ENCODE data around the gene PSENEN. TPM values are rescaled to one million over a fixed set of nuclear protein-coding genes. Genes with fewer than 3 reads are reported as not detected.

Gene PSENEN
- total and polyA plus RNA-seq, 2 of the 8 experiments (the other 6 are each of a cell fraction or from before 2014, with no cell fraction given): 66.7 to 75.3 TPM

DNA sequence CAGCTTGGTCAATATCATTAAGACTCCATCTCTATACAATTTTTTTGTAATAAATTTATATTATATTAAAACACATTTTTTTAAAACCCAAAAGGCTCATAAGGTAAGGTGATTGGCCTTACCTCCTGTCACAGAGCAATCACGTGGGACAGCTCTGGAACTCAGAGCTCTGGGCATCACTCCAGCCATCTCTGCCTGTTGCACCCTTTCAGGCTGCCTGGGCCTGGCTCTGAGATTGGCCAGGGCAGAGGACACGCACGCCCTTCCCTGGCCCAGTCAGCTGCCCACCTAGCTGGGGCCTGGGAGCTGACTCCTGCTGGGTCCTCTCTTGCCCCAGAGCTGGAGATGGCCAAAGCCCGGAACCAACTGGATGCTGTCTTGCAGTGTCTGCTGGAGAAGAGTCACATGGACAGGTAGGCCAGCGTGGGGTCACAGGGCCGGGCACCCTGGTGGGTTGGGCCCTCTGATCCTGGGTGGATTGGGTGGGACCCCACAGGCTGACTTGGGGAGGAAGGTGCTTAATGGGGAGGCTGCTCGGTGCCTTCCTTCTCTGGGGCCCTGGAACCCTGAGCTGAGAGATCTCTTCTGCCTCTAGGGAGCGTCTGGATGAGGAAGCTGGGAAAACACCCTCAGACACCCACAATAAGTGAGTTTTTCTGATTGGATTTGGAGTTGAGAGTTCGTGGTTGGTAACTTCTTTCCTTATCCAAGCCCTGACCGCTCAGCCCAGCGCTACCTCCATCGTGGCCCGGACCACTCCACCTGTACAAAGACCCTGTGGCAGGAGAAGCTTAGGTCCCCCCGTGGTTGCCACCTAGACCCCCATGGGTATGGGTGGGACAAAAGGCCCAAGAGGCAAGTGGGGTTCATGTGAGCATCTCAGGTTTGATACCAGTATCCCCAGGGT lies 6.6 kb downstream of the PSENEN start:
- Histone ChIP-seq H2BK120ac (replicated peaks; ENCODE audit: low read depth, low read length) (no peak overlapping the region), H3K79me1 (ENCODE audit: low read depth, low read length) (no peaks in the 10 kb centered on the region), H2BK20ac (ENCODE audit: low read length) (no peak overlapping the region), H2AFZ (ENCODE audit: low read length) (no peak overlapping the region), H3K27ac (ENCODE audit: low read depth, low read length) (no peak overlapping the region), H4K20me1 (replicated peaks in 1 of 2; ENCODE audit: control insufficient read depth in 1 of 2, insufficient read depth in 2 of 2, low read length in 2 of 2) (no peaks in the 10 kb centered on the region), H3K23me2 (ENCODE audit: low read depth, low read length) (peaks cover 16% of the 10 kb centered on the region), H3K79me2 (ENCODE audit: control insufficient read depth in 1 of 2, insufficient read depth in 2 of 2, low read length in 2 of 2) (no peaks in the 10 kb centered on the region), H3K4me1 (replicated peaks in 1 of 4; ENCODE audit: control insufficient read depth in 3 of 4, insufficient read depth in 4 of 4, low read length in 3 of 4) (peaks cover 0 to 15% (median 7%) of the 10 kb centered on the region in 4 experiments; a peak in 5 of 7 replicates), H3K4ac (replicated peaks; ENCODE audit: insufficient read length, low read depth, low read length) (no peak overlapping the region), H3K9ac (replicated peaks in 1 of 4; ENCODE audit: extremely low read depth in 1 of 4, low read depth in 3 of 4, low read length in 3 of 4) (no peak overlapping the region), H4K8ac (ENCODE audit: extremely low read depth, insufficient read depth, low read length) (no peak overlapping the region), H3K23ac (ENCODE audit: insufficient read length) (no peak overlapping the region), H3K14ac (ENCODE audit: insufficient read length) (no peak overlapping the region), H4K91ac (replicated peaks; ENCODE audit: insufficient read length, low read length) (no peak overlapping the region), H3K27me3 (replicated peaks in 1 of 4; ENCODE audit: control insufficient read depth in 3 of 4, extremely low read depth in 1 of 4, insufficient read depth in 3 of 4, low read length in 3 of 4) (peaks cover 0 to 17% (median 11%) of the 10 kb centered on the region in 4 experiments; a peak in 5 of 7 replicates), H2BK15ac (ENCODE audit: low read length) (no peak overlapping the region), H3K4me3 (ENCODE audit: extremely low read depth in 1 of 4, insufficient read depth in 2 of 4, low read depth in 3 of 4, low read length in 4 of 4) (no peak overlapping the region), H3K4me2 (ENCODE audit: insufficient read depth in 1 of 2, low read depth in 2 of 2, low read length in 2 of 2) (no peak overlapping the region), H2BK5ac (ENCODE audit: low read depth, low read length) (no peak overlapping the region), H2AK5ac (ENCODE audit: low read depth, low read length) (no peak overlapping the region), H2BK12ac (ENCODE audit: low read depth, low read length) (no peak overlapping the region), H3K18ac (ENCODE audit: extremely low read depth, low read length) (no peak overlapping the region), H3K36me3 (ENCODE audit: control insufficient read depth in 2 of 4, insufficient read depth in 4 of 4, low read length in 3 of 4) (no peaks in the 10 kb centered on the region), H3K9me3 (ENCODE audit: insufficient read depth in 2 of 2, low read depth in 1 of 2, low read length in 1 of 2) (no peaks in the 10 kb centered on the region), H3K56ac (replicated peaks; ENCODE audit: insufficient read length, low read depth, low read length) (no peak overlapping the region), H4K5ac (ENCODE audit: insufficient read length, low read depth, low read length) (no peak overlapping the region)
- ChIA-PET CTCF (ENCODE audit: partially characterized antibody) (interaction anchor here (1.0 kb wide), 3 partner anchors 10 to 58 kb away, joined by 4 read pairs; partner anchors contain the start of gene IGFLR1), POLR2A (ENCODE audit: partially characterized antibody) (interaction anchor here (1.0 to 1.5 kb wide), 4 partner anchors 8 to 49 kb away, joined by 3 to 6 read pairs (median 4); no protein-coding TSS in a partner anchor)
- 90% methylated on average over 11 of the region's 14 CpGs; no CpG with 5 or more reads in 1 of the 2 experiments for WGBS, 2 experiments (ENCODE audit: extremely low coverage in 1 of 2, insufficient coverage in 1 of 2, insufficient read length in 1 of 2, insufficient replicate concordance in 2 of 2, low coverage in 1 of 2, low lambda C conversion rate in 2 of 2, missing lambda C conversion rate in 1 of 2)
- FAIRE-seq (no peak), DNase-seq (ENCODE audit: low read depth in 1 of 2, low spot score in 2 of 2) (no peak)
- no peak for TF ChIP-seq SAP30 (IDR thresholded peaks at IDR 0.05; ENCODE audit: insufficient read depth, insufficient replicate concordance, low read length)
- no peak for TF ChIP-seq POU5F1 (IDR thresholded peaks at IDR 0.05; ENCODE audit: low read depth, low read length)
- no peak for TF ChIP-seq TAF1 (IDR thresholded peaks at IDR 0.05; ENCODE audit: low read depth, low read length)
- TF ChIP-seq GTF2F1 (IDR thresholded peaks at IDR 0.05; ENCODE audit: borderline replicate concordance, low read depth, low read length): no peak
- TF ChIP-seq CTCF (IDR thresholded peaks at IDR 0.05; ENCODE audit: control extremely low read depth in 1 of 3, insufficient read depth in 1 of 3, low read depth in 1 of 3, low read length in 3 of 3): no peak
- no peak for TF ChIP-seq CBX5 (IDR thresholded peaks at IDR 0.05; ENCODE audit: low read depth, low read length)
- TF ChIP-seq SUZ12 (IDR thresholded peaks at IDR 0.05; ENCODE audit: low read length): no peak
- TF ChIP-seq HDAC6 (IDR thresholded peaks at IDR 0.05; ENCODE audit: low read depth, low read length): no peak
- TF ChIP-seq EGR1 (IDR thresholded peaks at IDR 0.05; ENCODE audit: borderline replicate concordance, low read depth, low read length): no peak

Data from H1 (cell line).